ENCODE data around the gene ROCK2.

DNA sequence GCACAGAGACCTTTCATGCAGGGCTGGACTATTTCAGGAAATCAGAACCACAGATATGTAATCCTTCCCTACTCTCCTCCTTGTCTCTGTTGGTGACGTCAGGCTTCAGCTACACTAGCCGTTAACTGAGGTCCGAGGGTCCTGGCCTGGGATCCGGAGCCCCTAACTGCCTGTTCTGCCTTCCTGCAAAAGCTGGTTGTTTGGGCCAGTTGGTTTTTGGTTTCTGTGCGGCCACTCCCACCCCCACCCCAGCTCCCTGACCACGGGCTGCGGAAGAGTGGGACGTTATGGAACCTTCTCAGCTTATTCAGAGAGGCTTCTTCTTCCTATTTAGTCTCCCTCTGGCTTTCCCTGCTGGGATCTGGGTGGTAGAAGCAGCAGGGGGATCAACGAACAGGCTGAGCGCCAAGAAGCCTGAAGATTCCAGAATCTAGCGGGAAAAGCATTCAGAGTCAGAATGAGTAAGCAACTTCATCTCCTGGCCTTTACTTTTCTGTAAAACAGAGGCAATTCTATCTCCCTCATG is 49.3 kb upstream of the ROCK2 start:
- TF ChIP-seq GATA2 (IDR thresholded peaks at IDR 0.05; ENCODE audit: low read depth, low read length), result no peak
- TF ChIP-seq GATA3 (IDR thresholded peaks at IDR 0.05; ENCODE audit: low read depth, low read length), result no peak
